HEK293 (cell line): ENCODE measurements around the gene TRAPPC5.

Experiments used
- CTCF ChIA-PET: fragments of 350-600 bp; formaldehyde crosslinking; extraction: SDS; loops from one replicate; lab custom pipeline; 2021; ENCODE audit warnings: antibody characterized with exemption; lab: Yijun Ruan, JAX
- POLR2A ChIA-PET: fragments of 300-600 bp; formaldehyde crosslinking; extraction: SDS; loops from one replicate; lab custom pipeline; 2020; ENCODE audit warnings: antibody characterized with exemption, inconsistent platforms; lab: Yijun Ruan, JAX
- H3K27ac ChIP-seq: fragments of 200-500 bp; sonication (Bioruptor generic); 2 replicates; pipeline ENCODE4 v1.5.1; 2014; ENCODE audit warnings: low read depth, low read length, control low read depth, inconsistent platforms; ENCODE audit errors: extremely low read depth
- H3K36me3 ChIP-seq, 2 experiments: fragments of 200-500 bp in 1 of 2; sonication (Bioruptor generic) in 1 of 2; 1 replicate in 1 of 2; 2 replicates in 1 of 2; pipeline ENCODE4 v1.5.1; 2014 to 2017; ENCODE audit warnings: inconsistent platforms in 2 of 2, low read length in 2 of 2; ENCODE audit not compliant: control insufficient read depth in 2 of 2, insufficient read depth in 1 of 2
- H3K4me1 ChIP-seq: fragments of 200-500 bp; sonication (Bioruptor generic); 2 replicates; pipeline ENCODE4 v1.5.1; 2014; ENCODE audit warnings: mild to moderate bottlenecking, low read length, inconsistent platforms; ENCODE audit not compliant: control insufficient read depth, insufficient read depth
- H3K4me3 ChIP-seq: 2 replicates; pipeline ENCODE4 v1.5.1; 2011; ENCODE audit warnings: low read depth, mild to moderate bottlenecking, control low read depth, low read length, moderate library complexity
- H3K9me3 ChIP-seq: fragments of 200-500 bp; sonication (Bioruptor generic); 2 replicates; pipeline ENCODE4 v1.5.1; 2014; ENCODE audit warnings: low read depth, low read length, inconsistent platforms; ENCODE audit not compliant: control insufficient read depth, insufficient read depth
- KLF17 ChIP-seq: fragments of 450-650 bp; formaldehyde crosslinking; IDR thresholded peaks from 2 replicates; pipeline ENCODE4 v1.5.1; 2016; ENCODE audit warnings: missing biosample characterization, missing genetic modification characterization
- SCRT1 ChIP-seq: fragments of 450-650 bp; formaldehyde crosslinking; IDR thresholded peaks from 2 replicates; pipeline ENCODE4 v1.5.1; 2016; ENCODE audit warnings: missing biosample characterization, missing genetic modification characterization, borderline replicate concordance
- TCF7L2 ChIP-seq: IDR thresholded peaks from 2 replicates; pipeline ENCODE4 v1.6.1; 2011; ENCODE audit warnings: low read depth, mild to moderate bottlenecking, inconsistent platforms, low read length, moderate library complexity, borderline replicate concordance
- ZEB2 ChIP-seq: fragments of 450-650 bp; formaldehyde crosslinking; IDR thresholded peaks from 2 replicates; pipeline ENCODE4 v1.5.1; 2016; ENCODE audit warnings: missing biosample characterization, missing genetic modification characterization
- ZNF121 ChIP-seq: fragments of 450-650 bp; formaldehyde crosslinking; IDR thresholded peaks from 2 replicates; pipeline ENCODE4 v1.5.1; 2016; ENCODE audit warnings: missing biosample characterization, missing genetic modification characterization
- ZNF169 ChIP-seq: fragments of 450-650 bp; formaldehyde crosslinking; IDR thresholded peaks from 2 replicates; pipeline ENCODE4 v1.5.1; 2016; ENCODE audit warnings: missing biosample characterization, missing genetic modification characterization
- ZNF18 ChIP-seq: fragments of 450-650 bp; formaldehyde crosslinking; IDR thresholded peaks from 2 replicates; pipeline ENCODE4 v1.5.1; 2016; ENCODE audit warnings: missing biosample characterization, missing genetic modification characterization
- ZNF24 ChIP-seq: fragments of 450-650 bp; formaldehyde crosslinking; IDR thresholded peaks from 2 replicates; pipeline ENCODE4 v1.5.1; 2016; ENCODE audit warnings: missing biosample characterization, missing genetic modification characterization
- ZNF280D ChIP-seq: fragments of 450-650 bp; formaldehyde crosslinking; IDR thresholded peaks from 2 replicates; pipeline ENCODE4 v1.5.1; 2016; ENCODE audit warnings: missing biosample characterization, missing genetic modification characterization
- ZNF341 ChIP-seq: fragments of 450-650 bp; formaldehyde crosslinking; IDR thresholded peaks from 2 replicates; pipeline ENCODE4; 2016; ENCODE audit warnings: low read depth, missing biosample characterization, missing genetic modification characterization
- ZNF558 ChIP-seq: fragments of 450-650 bp; formaldehyde crosslinking; IDR thresholded peaks from 2 replicates; pipeline ENCODE4 v1.5.1; 2016; ENCODE audit warnings: missing biosample characterization, missing genetic modification characterization
- ZNF664 ChIP-seq: fragments of 450-650 bp; formaldehyde crosslinking; IDR thresholded peaks from 2 replicates; pipeline ENCODE4 v1.5.1; 2016; ENCODE audit warnings: missing biosample characterization, missing genetic modification characterization
- ZNF843 ChIP-seq: fragments of 450-650 bp; formaldehyde crosslinking; IDR thresholded peaks from 2 replicates; pipeline ENCODE4 v1.5.1; 2016; ENCODE audit warnings: missing biosample characterization, missing genetic modification characterization
- TF ChIP-seq, protein P1 (sequence below): fragments of 450-650 bp; formaldehyde crosslinking; IDR thresholded peaks from 2 replicates; pipeline ENCODE4 v1.5.1; 2016; ENCODE audit warnings: missing biosample characterization, missing genetic modification characterization, borderline replicate concordance
- TF ChIP-seq, protein P2 (sequence below): fragments of 450-650 bp; formaldehyde crosslinking; IDR thresholded peaks from 2 replicates; pipeline ENCODE4 v1.5.1; 2017; ENCODE audit warnings: missing biosample characterization, missing genetic modification characterization
- TF ChIP-seq, protein P3 (sequence below): fragments of 450-650 bp; formaldehyde crosslinking; IDR thresholded peaks from 2 replicates; pipeline ENCODE4 v1.5.1; 2016; ENCODE audit warnings: missing biosample characterization, missing genetic modification characterization, borderline replicate concordance

TRAPPC5 gene

DNA sequence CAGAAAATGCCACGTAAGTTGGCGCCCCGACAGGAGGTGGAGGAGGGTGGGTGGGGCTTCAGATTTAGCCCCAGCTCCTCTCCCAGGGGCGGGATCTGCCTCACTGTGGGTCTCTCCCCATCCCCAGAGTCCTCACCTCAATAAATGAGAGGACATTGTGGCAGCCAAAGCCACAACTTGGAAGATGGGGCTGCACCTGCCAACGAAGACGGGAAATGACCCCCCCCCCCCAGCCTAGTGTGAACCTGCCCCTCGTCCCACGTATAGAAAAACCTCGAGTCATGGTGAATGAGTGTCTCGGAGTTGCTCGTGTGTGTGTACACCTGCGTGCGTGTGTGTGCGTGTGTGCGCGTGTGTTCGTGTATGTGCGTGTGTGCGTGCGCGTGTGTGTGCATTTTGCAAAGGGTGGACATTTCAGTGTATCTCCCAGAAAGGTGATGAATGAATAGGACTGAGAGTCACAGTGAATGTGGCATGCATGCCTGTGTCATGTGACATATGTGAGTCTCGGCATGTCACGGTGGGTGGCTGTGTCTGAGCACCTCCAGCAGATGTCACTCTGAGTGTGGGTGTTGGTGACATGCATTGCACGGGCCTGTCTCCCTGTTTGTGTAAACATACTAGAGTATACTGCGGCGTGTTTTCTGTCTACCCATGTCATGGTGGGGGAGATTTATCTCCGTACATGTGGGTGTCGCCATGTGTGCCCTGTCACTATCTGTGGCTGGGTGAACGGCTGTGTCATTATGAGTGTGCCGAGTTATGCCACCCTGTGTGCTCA, 1.5 kb upstream of the TRAPPC5 start (continued):
- TF ChIP-seq, protein P1, sequence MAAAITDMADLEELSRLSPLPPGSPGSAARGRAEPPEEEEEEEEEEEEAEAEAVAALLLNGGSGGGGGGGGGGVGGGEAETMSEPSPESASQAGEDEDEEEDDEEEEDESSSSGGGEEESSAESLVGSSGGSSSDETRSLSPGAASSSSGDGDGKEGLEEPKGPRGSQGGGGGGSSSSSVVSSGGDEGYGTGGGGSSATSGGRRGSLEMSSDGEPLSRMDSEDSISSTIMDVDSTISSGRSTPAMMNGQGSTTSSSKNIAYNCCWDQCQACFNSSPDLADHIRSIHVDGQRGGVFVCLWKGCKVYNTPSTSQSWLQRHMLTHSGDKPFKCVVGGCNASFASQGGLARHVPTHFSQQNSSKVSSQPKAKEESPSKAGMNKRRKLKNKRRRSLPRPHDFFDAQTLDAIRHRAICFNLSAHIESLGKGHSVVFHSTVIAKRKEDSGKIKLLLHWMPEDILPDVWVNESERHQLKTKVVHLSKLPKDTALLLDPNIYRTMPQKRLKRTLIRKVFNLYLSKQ = no peak
- no peak for TF ChIP-seq ZNF280D (tag by site-specific recombination)
- TF ChIP-seq KLF17 = no peak
- no peak for TF ChIP-seq ZNF341 (tag by site-specific recombination)
- no peak for TF ChIP-seq ZNF664
- no peak for TF ChIP-seq TCF7L2
- no peak for TF ChIP-seq ZNF169
- no peak for TF ChIP-seq ZNF558
- no peak for TF ChIP-seq ZNF843 (tag by site-specific recombination)
- TF ChIP-seq, protein P2, sequence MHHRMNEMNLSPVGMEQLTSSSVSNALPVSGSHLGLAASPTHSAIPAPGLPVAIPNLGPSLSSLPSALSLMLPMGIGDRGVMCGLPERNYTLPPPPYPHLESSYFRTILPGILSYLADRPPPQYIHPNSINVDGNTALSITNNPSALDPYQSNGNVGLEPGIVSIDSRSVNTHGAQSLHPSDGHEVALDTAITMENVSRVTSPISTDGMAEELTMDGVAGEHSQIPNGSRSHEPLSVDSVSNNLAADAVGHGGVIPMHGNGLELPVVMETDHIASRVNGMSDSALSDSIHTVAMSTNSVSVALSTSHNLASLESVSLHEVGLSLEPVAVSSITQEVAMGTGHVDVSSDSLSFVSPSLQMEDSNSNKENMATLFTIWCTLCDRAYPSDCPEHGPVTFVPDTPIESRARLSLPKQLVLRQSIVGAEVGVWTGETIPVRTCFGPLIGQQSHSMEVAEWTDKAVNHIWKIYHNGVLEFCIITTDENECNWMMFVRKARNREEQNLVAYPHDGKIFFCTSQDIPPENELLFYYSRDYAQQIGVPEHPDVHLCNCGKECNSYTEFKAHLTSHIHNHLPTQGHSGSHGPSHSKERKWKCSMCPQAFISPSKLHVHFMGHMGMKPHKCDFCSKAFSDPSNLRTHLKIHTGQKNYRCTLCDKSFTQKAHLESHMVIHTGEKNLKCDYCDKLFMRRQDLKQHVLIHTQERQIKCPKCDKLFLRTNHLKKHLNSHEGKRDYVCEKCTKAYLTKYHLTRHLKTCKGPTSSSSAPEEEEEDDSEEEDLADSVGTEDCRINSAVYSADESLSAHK (tag by site-specific recombination) = no peak

- H3K27ac ChIP-seq = no peak overlapping the region
- POLR2A ChIA-PET = interaction anchor here (0.9 to 1.2 kb wide), 5 partner anchors 8 to 313 kb away, joined by 3 to 10 read pairs (median 3); partner anchors contain the start of gene RETN
These were observed 645 bp upstream of the TRAPPC5 start for GRCh38 chr19:7679771-7680605.

More at GRCh38 chr19:7679771-7680605, 645 bp upstream of the TRAPPC5 start:
- Histone ChIP-seq H3K9me3 (no peaks in the 10 kb centered on the region), H3K4me1 (no peaks in the 10 kb centered on the region), H3K4me3 (peak overlapping the region; percentile 91), H3K36me3 (peaks cover 3 to 18% of the 10 kb centered on the region in 2 experiments; a peak in 2 of 3 replicates)
- peak; percentile 62 for TF ChIP-seq ZNF18 (tag by site-specific recombination)
- TF ChIP-seq SCRT1 = peak; percentile 92; the same call in 1 of the 2 replicates
- TF ChIP-seq, protein P3, sequence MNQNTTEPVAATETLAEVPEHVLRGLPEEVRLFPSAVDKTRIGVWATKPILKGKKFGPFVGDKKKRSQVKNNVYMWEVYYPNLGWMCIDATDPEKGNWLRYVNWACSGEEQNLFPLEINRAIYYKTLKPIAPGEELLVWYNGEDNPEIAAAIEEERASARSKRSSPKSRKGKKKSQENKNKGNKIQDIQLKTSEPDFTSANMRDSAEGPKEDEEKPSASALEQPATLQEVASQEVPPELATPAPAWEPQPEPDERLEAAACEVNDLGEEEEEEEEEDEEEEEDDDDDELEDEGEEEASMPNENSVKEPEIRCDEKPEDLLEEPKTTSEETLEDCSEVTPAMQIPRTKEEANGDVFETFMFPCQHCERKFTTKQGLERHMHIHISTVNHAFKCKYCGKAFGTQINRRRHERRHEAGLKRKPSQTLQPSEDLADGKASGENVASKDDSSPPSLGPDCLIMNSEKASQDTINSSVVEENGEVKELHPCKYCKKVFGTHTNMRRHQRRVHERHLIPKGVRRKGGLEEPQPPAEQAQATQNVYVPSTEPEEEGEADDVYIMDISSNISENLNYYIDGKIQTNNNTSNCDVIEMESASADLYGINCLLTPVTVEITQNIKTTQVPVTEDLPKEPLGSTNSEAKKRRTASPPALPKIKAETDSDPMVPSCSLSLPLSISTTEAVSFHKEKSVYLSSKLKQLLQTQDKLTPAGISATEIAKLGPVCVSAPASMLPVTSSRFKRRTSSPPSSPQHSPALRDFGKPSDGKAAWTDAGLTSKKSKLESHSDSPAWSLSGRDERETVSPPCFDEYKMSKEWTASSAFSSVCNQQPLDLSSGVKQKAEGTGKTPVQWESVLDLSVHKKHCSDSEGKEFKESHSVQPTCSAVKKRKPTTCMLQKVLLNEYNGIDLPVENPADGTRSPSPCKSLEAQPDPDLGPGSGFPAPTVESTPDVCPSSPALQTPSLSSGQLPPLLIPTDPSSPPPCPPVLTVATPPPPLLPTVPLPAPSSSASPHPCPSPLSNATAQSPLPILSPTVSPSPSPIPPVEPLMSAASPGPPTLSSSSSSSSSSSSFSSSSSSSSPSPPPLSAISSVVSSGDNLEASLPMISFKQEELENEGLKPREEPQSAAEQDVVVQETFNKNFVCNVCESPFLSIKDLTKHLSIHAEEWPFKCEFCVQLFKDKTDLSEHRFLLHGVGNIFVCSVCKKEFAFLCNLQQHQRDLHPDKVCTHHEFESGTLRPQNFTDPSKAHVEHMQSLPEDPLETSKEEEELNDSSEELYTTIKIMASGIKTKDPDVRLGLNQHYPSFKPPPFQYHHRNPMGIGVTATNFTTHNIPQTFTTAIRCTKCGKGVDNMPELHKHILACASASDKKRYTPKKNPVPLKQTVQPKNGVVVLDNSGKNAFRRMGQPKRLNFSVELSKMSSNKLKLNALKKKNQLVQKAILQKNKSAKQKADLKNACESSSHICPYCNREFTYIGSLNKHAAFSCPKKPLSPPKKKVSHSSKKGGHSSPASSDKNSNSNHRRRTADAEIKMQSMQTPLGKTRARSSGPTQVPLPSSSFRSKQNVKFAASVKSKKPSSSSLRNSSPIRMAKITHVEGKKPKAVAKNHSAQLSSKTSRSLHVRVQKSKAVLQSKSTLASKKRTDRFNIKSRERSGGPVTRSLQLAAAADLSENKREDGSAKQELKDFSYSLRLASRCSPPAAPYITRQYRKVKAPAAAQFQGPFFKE (tag by site-specific recombination) = no peak
- TF ChIP-seq ZNF24 (tag by site-specific recombination) = no peak
- TF ChIP-seq ZNF121 (tag by site-specific recombination) = peak; percentile 82
- peak; percentile 71 for TF ChIP-seq ZEB2
- CTCF ChIA-PET = interaction anchor here (0.7 to 2.0 kb wide), 21 partner anchors 9 to 325 kb away, joined by 3 to 23 read pairs (median 6); partner anchors contain the start of gene RETN
